B cell (primary cell): Measurements from ENCODE around the gene ZC2HC1B. TPM values are rescaled to one million over a fixed set of nuclear protein-coding genes. Genes with fewer than 3 reads are reported as not detected.
"Not testable (repeated sequence)": the region's sequence is repeated elsewhere in the genome, so short reads cannot be mapped to it uniquely, and the experiment has no call there.

Experiments
- ATAC-seq: fragments of 200-7000 bp; cut with Tn5 transposase; one replicate; pipeline ENCODE4 v1.10.0; 2021; ENCODE audit warnings: low read depth, mild to moderate bottlenecking, moderate number of reproducible peaks, moderate library complexity
- CTCF ChIA-PET: fragments of 350-600 bp; sonication (Branson Sonifier 250); formaldehyde crosslinking; loops from one replicate; lab custom pipeline; 2021; ENCODE audit warnings: antibody characterized with exemption, inconsistent platforms; lab: Charles Lee
- POLR2A ChIA-PET: fragments of 350-600 bp; sonication (Branson Sonifier 250); formaldehyde crosslinking; loops from one replicate; lab custom pipeline; 2021; ENCODE audit warnings: antibody characterized with exemption; lab: Charles Lee
- DNase-seq: peaks from one replicate; pipeline ENCODE4 v3.0.0; 2013
- H2AFZ ChIP-seq: 2 replicates; pipeline ENCODE4 v1.6.1; 2012; ENCODE audit warnings: mild to moderate bottlenecking, low read depth, low read length; ENCODE audit not compliant: insufficient read depth, poor library complexity, severe bottlenecking
- H3K27ac ChIP-seq, 2 donors: 1 replicate in 1 of 2; 2 replicates in 1 of 2; pipeline ENCODE4 v1.5.1; 2012 to 2013; ENCODE audit warnings: low read length in 2 of 2, mild to moderate bottlenecking in 2 of 2, moderate library complexity in 1 of 2
- H3K27me3 ChIP-seq, 4 experiments: fragments of 200-600 bp in 1 of 4; sonication (generic) in 1 of 4; replicated peaks in 1 of 4; 1 replicate in 2 of 4; 2 replicates in 2 of 4; pipeline versions ENCODE4 v1.6.1 to v1.7.0; 2013 to 2016; ENCODE audit warnings: low read length in 3 of 4, mild to moderate bottlenecking in 2 of 4, mixed read lengths in 1 of 4, moderate library complexity in 1 of 4; ENCODE audit not compliant: insufficient read depth in 4 of 4, control insufficient read depth in 3 of 4; ENCODE audit errors: control extremely low read depth in 1 of 4
- H3K36me3 ChIP-seq, 2 experiments: replicated peaks in 1 of 2; 1 replicate in 1 of 2; 2 replicates in 1 of 2; pipeline versions ENCODE4 v1.6.1 to v1.7.1; 2013; ENCODE audit warnings: low read length in 1 of 2; ENCODE audit not compliant: insufficient read depth in 2 of 2, control insufficient read depth in 1 of 2; ENCODE audit errors: control extremely low read depth in 1 of 2, extremely low read depth in 1 of 2
- H3K4me1 ChIP-seq, 2 donors: fragments of 200-600 bp in 1 of 2; sonication (generic) in 1 of 2; 1 replicate in 1 of 2; 2 replicates in 1 of 2; pipeline versions ENCODE4 v1.5.1 to v1.6.1; 2013 to 2017; ENCODE audit warnings: low read length in 2 of 2; ENCODE audit not compliant: control insufficient read depth in 2 of 2, insufficient read depth in 2 of 2
- H3K4me2 ChIP-seq: replicated peaks from 2 replicates; pipeline ENCODE3; 2012; ENCODE audit warnings: mild to moderate bottlenecking, low read depth, low read length; ENCODE audit not compliant: poor library complexity, severe bottlenecking
- H3K4me3 ChIP-seq, 5 experiments: fragments of 200-600 bp in 1 of 5; sonication (generic) in 1 of 5; 1 replicate in 3 of 5; 2 replicates in 2 of 5; pipeline versions ENCODE4 v1.5.1 to v1.7.0; 2011 to 2016; ENCODE audit warnings: low read length in 4 of 5, mild to moderate bottlenecking in 4 of 5, low read depth in 2 of 5, control low read depth in 1 of 5, moderate library complexity in 1 of 5; ENCODE audit not compliant: insufficient read depth in 1 of 5; ENCODE audit errors: control extremely low read depth in 1 of 5, extremely low read depth in 1 of 5
- H3K79me2 ChIP-seq: fragments of 200-600 bp; sonication (generic); one replicate; pipeline ENCODE4 v1.6.0; 2016; ENCODE audit warnings: low read length; ENCODE audit not compliant: control insufficient read depth, insufficient read depth
- H3K9ac ChIP-seq: fragments of 200-600 bp; sonication (generic); 2 replicates; pipeline ENCODE4 v1.6.1; 2017; ENCODE audit warnings: mild to moderate bottlenecking, low read length, moderate library complexity
- H3K9me3 ChIP-seq, 3 donors: one replicate each; pipeline versions ENCODE4 v1.6.1 to v1.7.1; 2013; ENCODE audit warnings: low read length in 2 of 3; ENCODE audit not compliant: control insufficient read depth in 2 of 3, insufficient read depth in 1 of 3; ENCODE audit errors: control extremely low read depth in 1 of 3
- H4K20me1 ChIP-seq: 2 replicates; pipeline ENCODE4 v1.6.0; 2012; ENCODE audit warnings: mild to moderate bottlenecking, low read length; ENCODE audit not compliant: insufficient read depth, control insufficient read depth, poor library complexity, severe bottlenecking
- H3K27ac Mint-ChIP-seq: one replicate; pipeline ENCODE4 v1.8.0; 2021; ENCODE audit warnings: mixed read lengths
- H3K27me3 Mint-ChIP-seq: one replicate; pipeline ENCODE4 v1.8.0; 2021; ENCODE audit warnings: mixed read lengths
- H3K4me1 Mint-ChIP-seq: one replicate; pipeline ENCODE4 v1.8.0; 2021; ENCODE audit warnings: mixed read lengths
- H3K4me3 Mint-ChIP-seq: one replicate; pipeline ENCODE4 v1.8.0; 2021; ENCODE audit warnings: mixed read lengths
- H3K9me3 Mint-ChIP-seq: one replicate; pipeline ENCODE4 v1.8.0; 2022; ENCODE audit warnings: mixed read lengths; ENCODE audit not compliant: insufficient read depth
- CTCF ChIP-seq: fragments of 200-600 bp; IDR thresholded peaks from one replicate; pipeline ENCODE4 v1.8.0; 2022; ENCODE audit warnings: antibody characterized with exemption, mild to moderate bottlenecking
- EZH2 ChIP-seq: IDR thresholded peaks from 2 replicates; pipeline ENCODE4 v1.6.1; 2012; ENCODE audit warnings: borderline replicate concordance, low read depth, mild to moderate bottlenecking, moderate library complexity, low read length; ENCODE audit not compliant: insufficient read depth, poor library complexity, severe bottlenecking
- WGBS: methylation state at CpG from one replicate; pipeline ENCODE4 v1.1.5; 2013; ENCODE audit warnings: missing lambda C conversion rate; ENCODE audit not compliant: insufficient coverage; 5-methylcytosine and 5-hydroxymethylcytosine counted together
- intact Hi-C: fragments of 100-400 bp; cut with micrococcal nuclease; formaldehyde crosslinking; loops from one replicate; pipeline ENCODE4 v1.10.0; 2022
- polyA plus RNA-seq: library from polyadenylated mRNA; depleted of rRNA; stranded (reverse); fragments of >200 nt; gene quantifications from 2 replicates; pipeline ENCODE4 v1.2.3, GENCODE V29; 2012
- total RNA-seq, 2 donors: library from RNA; stranded (reverse); fragments of 120-200 nt in 1 of 2; gene quantifications; 1 replicate in 1 of 2; 2 replicates in 1 of 2; pipeline versions ENCODE4 v1.2.3 to v1.2.4, GENCODE V29; 2013 to 2022

The ZC2HC1B gene
- total and polyA plus RNA-seq, 2 donors (not counting 1 experiment from before 2014, with no cell fraction given): 0.51 to 0.84 TPM

- not testable (repeated sequence) for H3K9me3 Mint-ChIP-seq
Measured at GRCh38 chr6:143856762-143857161, 7.5 kb upstream of the ZC2HC1B start.

GRCh38 chr6:143857651-143858050 lies 6.6 kb upstream of the ZC2HC1B start:
- peaks cover 2% of the 10 kb centered on the region for H3K79me2 ChIP-seq
- H3K9me3 Mint-ChIP-seq: peaks cover 9% of the 10 kb centered on the region
- no peak overlapping the region for H3K27ac Mint-ChIP-seq
- no peak overlapping the region for H3K27ac ChIP-seq
- TF ChIP-seq CTCF: no peak
- no peak for TF ChIP-seq EZH2
- H4K20me1 ChIP-seq: peaks cover 4% of the 10 kb centered on the region
- H2AFZ ChIP-seq: no peak overlapping the region
- H3K9me3 ChIP-seq: peaks cover 0 to 6% (median 0%) of the 10 kb centered on the region in 3 donors
- peaks cover 13 to 78% of the 10 kb centered on the region in 2 experiments for H3K36me3 ChIP-seq
- H3K4me2 ChIP-seq: no peak overlapping the region
- H3K9ac ChIP-seq: no peak overlapping the region
- 97% methylated on average over 5 of the region's 5 CpGs for WGBS
- H3K4me3 ChIP-seq: no peak overlapping the region
- H3K4me1 Mint-ChIP-seq: no peaks in the 10 kb centered on the region
- H3K27me3 Mint-ChIP-seq: no peaks in the 10 kb centered on the region
- no peaks in the 10 kb centered on the region for H3K27me3 ChIP-seq
- ChIA-PET CTCF (no interaction called here), POLR2A (no interaction called here)
- DNase-seq (no peak), ATAC-seq (no peak)
- no peaks in the 10 kb centered on the region for H3K4me1 ChIP-seq
- no peak overlapping the region for H3K4me3 Mint-ChIP-seq
- intact Hi-C loops: no loop called here

More at GRCh38 chr6:143856762-143857161, 7.5 kb upstream of the ZC2HC1B start:
- POLR2A ChIA-PET, H3K4me3 ChIP-seq, H2AFZ ChIP-seq, ATAC-seq, H3K9me3 ChIP-seq, intact Hi-C loops, CTCF ChIA-PET, H3K79me2 ChIP-seq, DNase-seq, H3K4me3 Mint-ChIP-seq, H3K27ac ChIP-seq, H3K27ac Mint-ChIP-seq, H3K9ac ChIP-seq, H3K4me1 Mint-ChIP-seq, H4K20me1 ChIP-seq, H3K4me2 ChIP-seq, H3K27me3 Mint-ChIP-seq, H3K27me3 ChIP-seq, H3K4me1 ChIP-seq: not testable (repeated sequence)
- H3K36me3 ChIP-seq: peaks cover 13 to 71% of the 10 kb centered on the region in 2 experiments
- WGBS: 96% methylated on average over 6 of the region's 6 CpGs
